ENCODE data around the gene NEFH.

The NEFH gene

GRCh38 chr22:29520851-29521250 is 40.8 kb downstream of the NEFH start:
- Histone ChIP-seq H3K4me1 (ENCODE audit: control insufficient read depth, low read length) (no peaks in the 10 kb centered on the region), H3K79me2 (ENCODE audit: control insufficient read depth, low read length) (no peaks in the 10 kb centered on the region), H3K9me2 (replicated peaks; ENCODE audit: control insufficient read depth, low read length) (no peaks in the 10 kb centered on the region), H3K27me3 (ENCODE audit: control insufficient read depth, low read length) (no peaks in the 10 kb centered on the region), H3K9me3 (ENCODE audit: control insufficient read depth, insufficient read depth, low read length) (no peaks in the 10 kb centered on the region), H3K36me3 (ENCODE audit: control insufficient read depth, low read length) (peaks cover 81% of the 10 kb centered on the region), H3K27ac (ENCODE audit: low read depth, low read length) (no peak overlapping the region), H3F3A (ENCODE audit: control insufficient read depth, insufficient read depth) (no peaks in the 10 kb centered on the region), H3K4me2 (ENCODE audit: low read length) (no peak overlapping the region), H4K20me1 (ENCODE audit: control insufficient read depth, insufficient read depth, low read depth, low read length) (no peaks in the 10 kb centered on the region), H3K4me3 (ENCODE audit: low read length) (no peak overlapping the region)
- TF ChIP-seq, protein P1, sequence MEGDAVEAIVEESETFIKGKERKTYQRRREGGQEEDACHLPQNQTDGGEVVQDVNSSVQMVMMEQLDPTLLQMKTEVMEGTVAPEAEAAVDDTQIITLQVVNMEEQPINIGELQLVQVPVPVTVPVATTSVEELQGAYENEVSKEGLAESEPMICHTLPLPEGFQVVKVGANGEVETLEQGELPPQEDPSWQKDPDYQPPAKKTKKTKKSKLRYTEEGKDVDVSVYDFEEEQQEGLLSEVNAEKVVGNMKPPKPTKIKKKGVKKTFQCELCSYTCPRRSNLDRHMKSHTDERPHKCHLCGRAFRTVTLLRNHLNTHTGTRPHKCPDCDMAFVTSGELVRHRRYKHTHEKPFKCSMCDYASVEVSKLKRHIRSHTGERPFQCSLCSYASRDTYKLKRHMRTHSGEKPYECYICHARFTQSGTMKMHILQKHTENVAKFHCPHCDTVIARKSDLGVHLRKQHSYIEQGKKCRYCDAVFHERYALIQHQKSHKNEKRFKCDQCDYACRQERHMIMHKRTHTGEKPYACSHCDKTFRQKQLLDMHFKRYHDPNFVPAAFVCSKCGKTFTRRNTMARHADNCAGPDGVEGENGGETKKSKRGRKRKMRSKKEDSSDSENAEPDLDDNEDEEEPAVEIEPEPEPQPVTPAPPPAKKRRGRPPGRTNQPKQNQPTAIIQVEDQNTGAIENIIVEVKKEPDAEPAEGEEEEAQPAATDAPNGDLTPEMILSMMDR (IDR thresholded peaks at IDR 0.05; ENCODE audit: low read depth, low read length, poor library complexity, severe bottlenecking): no peak
- TF ChIP-seq EZH2phosphoT487 (IDR thresholded peaks at IDR 0.05; ENCODE audit: borderline replicate concordance, low read length): no peak

- no peaks in the 10 kb centered on the region for H3K79me2 ChIP-seq (ENCODE audit: control insufficient read depth, low read length)
- H3K9me3 ChIP-seq (ENCODE audit: control insufficient read depth, insufficient read depth, low read length): no peaks in the 10 kb centered on the region
- H3F3A ChIP-seq (ENCODE audit: control insufficient read depth, insufficient read depth): no peaks in the 10 kb centered on the region
- H3K27me3 ChIP-seq (ENCODE audit: control insufficient read depth, low read length): no peaks in the 10 kb centered on the region
- no peak overlapping the region for H3K27ac ChIP-seq (ENCODE audit: low read depth, low read length)
- H3K4me3 ChIP-seq (ENCODE audit: low read length): no peak overlapping the region
- H3K4me2 ChIP-seq (ENCODE audit: low read length): no peak overlapping the region
- H3K36me3 ChIP-seq (ENCODE audit: control insufficient read depth, low read length): peaks cover 79% of the 10 kb centered on the region
- no peaks in the 10 kb centered on the region for H3K4me1 ChIP-seq (ENCODE audit: control insufficient read depth, low read length)
- no peaks in the 10 kb centered on the region for H3K9me2 ChIP-seq (replicated peaks; ENCODE audit: control insufficient read depth, low read length)
- TF ChIP-seq, protein P1 (IDR thresholded peaks at IDR 0.05; ENCODE audit: low read depth, low read length, poor library complexity, severe bottlenecking): no peak
- no peak for TF ChIP-seq EZH2phosphoT487 (IDR thresholded peaks at IDR 0.05; ENCODE audit: borderline replicate concordance, low read length)
- H4K20me1 ChIP-seq (ENCODE audit: control insufficient read depth, insufficient read depth, low read depth, low read length): no peaks in the 10 kb centered on the region
These were observed 41.5 kb downstream of the NEFH start for GRCh38 chr22:29521526-29521925.

DNA sequence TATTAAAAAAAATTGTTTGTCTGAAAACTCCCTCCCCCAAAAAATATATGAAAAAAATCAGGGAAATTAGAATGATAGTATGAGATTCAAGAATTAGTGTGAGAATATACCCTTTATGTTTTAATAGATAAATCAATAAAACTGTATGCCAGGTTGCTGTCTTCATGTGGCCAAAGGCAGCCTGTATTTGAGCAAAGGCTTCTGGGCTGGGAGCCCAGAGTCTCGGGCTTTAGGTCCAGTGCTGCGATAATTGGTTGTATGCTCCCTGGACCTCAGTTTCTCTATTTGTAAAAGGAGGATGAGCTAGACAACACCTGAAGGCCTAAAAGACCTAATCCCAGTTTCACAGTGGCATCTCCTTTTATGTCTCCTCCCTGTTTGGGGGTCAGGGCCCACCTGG is 43.7 kb downstream of the NEFH start:
- no peaks in the 10 kb centered on the region for H3F3A ChIP-seq (ENCODE audit: control insufficient read depth, insufficient read depth)
- TF ChIP-seq EZH2phosphoT487 (IDR thresholded peaks at IDR 0.05; ENCODE audit: borderline replicate concordance, low read length): no peak
- TF ChIP-seq, protein P1 (IDR thresholded peaks at IDR 0.05; ENCODE audit: low read depth, low read length, poor library complexity, severe bottlenecking): no peak
- no peak overlapping the region for H3K4me2 ChIP-seq (ENCODE audit: low read length)
- H3K79me2 ChIP-seq (ENCODE audit: control insufficient read depth, low read length): no peaks in the 10 kb centered on the region
- no peak overlapping the region for H3K4me3 ChIP-seq (ENCODE audit: low read length)
- no peaks in the 10 kb centered on the region for H3K27me3 ChIP-seq (ENCODE audit: control insufficient read depth, low read length)
- no peaks in the 10 kb centered on the region for H3K9me2 ChIP-seq (replicated peaks; ENCODE audit: control insufficient read depth, low read length)
- H3K4me1 ChIP-seq (ENCODE audit: control insufficient read depth, low read length): no peaks in the 10 kb centered on the region
- H4K20me1 ChIP-seq (ENCODE audit: control insufficient read depth, insufficient read depth, low read depth, low read length): no peaks in the 10 kb centered on the region
- peaks cover 80% of the 10 kb centered on the region for H3K36me3 ChIP-seq (ENCODE audit: control insufficient read depth, low read length)
- H3K9me3 ChIP-seq (ENCODE audit: control insufficient read depth, insufficient read depth, low read length): no peaks in the 10 kb centered on the region
- no peak overlapping the region for H3K27ac ChIP-seq (ENCODE audit: low read depth, low read length)
